Thyroid gland (tissue), 4 donors: ENCODE results near the gene ETV5.

Experiments used
- POLR2A ChIP-seq, 2 donors: fragments of 450-650 bp; IDR thresholded peaks; one replicate each; pipeline ENCODE4 v1.6.1; 2017; ENCODE audit warnings: antibody characterized with exemption in 2 of 2, mild to moderate bottlenecking in 2 of 2, moderate library complexity in 1 of 2
- TF ChIP-seq, protein P1 (sequence below), 6 experiments: fragments of 200-600 bp in 3 of 6; fragments of 450-650 bp in 3 of 6; sonication (generic) in 3 of 6; IDR thresholded peaks; one replicate each; pipeline ENCODE4 v1.5.1; 2016 to 2019; ENCODE audit warnings: antibody characterized with exemption in 6 of 6, mild to moderate bottlenecking in 2 of 6, inconsistent platforms in 1 of 6, moderate library complexity in 1 of 6

DNA sequence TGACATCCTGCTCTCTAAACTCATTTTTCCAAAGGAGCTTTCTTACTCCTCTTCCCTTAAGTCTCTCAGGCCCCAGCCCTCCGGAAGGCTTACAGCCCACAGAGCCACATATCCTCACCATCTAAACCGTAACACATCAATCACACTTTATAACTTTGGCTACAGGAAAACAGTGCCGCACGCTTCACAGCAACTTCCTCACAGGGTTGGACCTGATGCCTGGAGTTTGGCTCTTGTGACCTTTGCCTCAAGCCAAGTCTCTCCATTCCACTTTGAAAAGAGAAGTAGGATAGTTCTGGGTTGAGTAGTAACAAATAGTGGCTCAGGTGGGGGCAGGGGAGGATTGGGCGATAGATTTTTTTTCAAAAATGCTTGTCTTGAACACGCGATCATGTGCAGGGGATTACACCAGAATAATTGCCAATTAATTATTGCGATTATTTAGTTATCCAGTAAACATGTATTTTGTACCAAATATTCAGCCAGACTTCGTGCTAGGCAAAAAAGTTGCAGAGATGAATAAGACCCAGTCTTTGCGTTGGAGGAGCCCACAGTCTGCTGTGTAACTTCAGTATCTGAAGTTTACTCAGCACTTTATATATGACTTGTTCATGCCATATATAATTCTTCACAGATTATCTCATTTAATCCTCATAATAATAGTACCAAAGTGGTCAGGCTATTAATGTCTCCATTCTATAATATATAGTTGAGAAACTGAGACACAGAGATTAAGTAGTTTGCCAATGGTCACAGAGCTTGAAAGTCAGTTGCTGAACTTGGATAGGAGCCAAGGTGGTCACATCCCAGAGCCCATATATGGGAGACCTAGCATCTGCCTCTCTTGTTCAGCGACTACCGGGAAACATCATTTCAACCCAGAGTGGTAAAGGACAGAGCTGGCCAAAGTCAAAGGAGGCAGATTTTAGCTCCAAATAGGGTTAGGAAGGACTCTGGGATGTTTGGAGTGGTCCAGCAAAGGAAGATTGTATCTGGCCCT is 2.4 kb upstream of the ETV5 start:
- TF ChIP-seq, protein P1, sequence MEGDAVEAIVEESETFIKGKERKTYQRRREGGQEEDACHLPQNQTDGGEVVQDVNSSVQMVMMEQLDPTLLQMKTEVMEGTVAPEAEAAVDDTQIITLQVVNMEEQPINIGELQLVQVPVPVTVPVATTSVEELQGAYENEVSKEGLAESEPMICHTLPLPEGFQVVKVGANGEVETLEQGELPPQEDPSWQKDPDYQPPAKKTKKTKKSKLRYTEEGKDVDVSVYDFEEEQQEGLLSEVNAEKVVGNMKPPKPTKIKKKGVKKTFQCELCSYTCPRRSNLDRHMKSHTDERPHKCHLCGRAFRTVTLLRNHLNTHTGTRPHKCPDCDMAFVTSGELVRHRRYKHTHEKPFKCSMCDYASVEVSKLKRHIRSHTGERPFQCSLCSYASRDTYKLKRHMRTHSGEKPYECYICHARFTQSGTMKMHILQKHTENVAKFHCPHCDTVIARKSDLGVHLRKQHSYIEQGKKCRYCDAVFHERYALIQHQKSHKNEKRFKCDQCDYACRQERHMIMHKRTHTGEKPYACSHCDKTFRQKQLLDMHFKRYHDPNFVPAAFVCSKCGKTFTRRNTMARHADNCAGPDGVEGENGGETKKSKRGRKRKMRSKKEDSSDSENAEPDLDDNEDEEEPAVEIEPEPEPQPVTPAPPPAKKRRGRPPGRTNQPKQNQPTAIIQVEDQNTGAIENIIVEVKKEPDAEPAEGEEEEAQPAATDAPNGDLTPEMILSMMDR (IDR thresholded peaks at IDR 0.05) = no peak
- no peak for TF ChIP-seq POLR2A (IDR thresholded peaks at IDR 0.05)
